HG02852 (cell line): ENCODE data around the gene ZNF841.
"Not testable (repeated sequence)": the region's sequence is repeated elsewhere in the genome, so short reads cannot be mapped to it uniquely, and the experiment has no call there.

ENCODE experiments used
- ATAC-seq: cut with Tn5 transposase; IDR thresholded peaks from one replicate; pipeline ENCODE4 v1.9.1; 2021; ENCODE audit warnings: mild to moderate bottlenecking, moderate library complexity; ENCODE audit not compliant: unreplicated experiment

The ZNF841 gene

DNA sequence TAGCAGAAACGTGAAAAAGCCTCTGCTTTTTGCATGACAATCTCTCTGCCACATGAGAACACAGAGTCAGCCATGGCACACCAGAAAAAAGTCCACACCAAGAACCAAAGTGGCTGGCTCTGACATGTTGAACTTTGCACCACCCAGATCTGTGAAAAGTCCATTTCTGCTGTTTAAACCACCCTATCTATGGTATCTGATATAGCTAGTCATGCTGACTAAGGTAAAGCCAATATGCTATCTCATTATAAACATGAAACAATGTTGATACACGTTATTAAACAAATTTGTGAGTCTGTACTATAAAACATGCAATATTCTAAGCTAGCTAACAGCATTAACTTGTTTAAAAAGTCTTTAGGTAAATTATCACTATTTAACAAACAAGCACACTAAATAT, 25.9 kb downstream of the ZNF841 start:
- ATAC-seq, result no peak

DNA sequence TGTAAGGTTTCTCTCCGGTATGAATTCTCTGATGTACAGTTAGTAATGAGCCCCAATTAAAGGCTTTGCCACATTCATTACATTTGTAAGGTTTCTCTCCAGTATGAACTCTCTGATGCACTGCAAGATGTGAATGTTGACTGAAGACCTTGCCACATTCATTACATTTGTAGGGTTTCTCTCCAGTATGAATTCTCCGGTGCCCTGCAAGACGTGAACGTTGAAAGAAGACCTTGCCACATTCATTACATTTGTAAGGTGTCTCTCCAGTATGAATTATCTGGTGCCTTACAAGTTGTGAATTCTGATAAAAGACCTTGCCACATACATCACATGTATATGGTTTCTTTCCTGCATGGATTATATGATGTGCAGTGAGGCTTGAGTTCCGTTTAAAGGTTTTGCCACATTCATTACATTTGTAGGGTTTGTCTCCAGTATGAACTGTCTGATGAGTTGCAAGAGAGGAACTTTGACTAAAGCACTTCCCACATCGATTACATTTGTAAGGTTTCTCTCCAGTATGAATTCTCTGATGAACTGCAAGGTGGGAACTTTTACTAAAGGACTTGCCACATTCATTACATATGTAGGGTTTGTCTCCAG, 29.2 kb downstream of the ZNF841 start:
- ATAC-seq, result no peak

DNA sequence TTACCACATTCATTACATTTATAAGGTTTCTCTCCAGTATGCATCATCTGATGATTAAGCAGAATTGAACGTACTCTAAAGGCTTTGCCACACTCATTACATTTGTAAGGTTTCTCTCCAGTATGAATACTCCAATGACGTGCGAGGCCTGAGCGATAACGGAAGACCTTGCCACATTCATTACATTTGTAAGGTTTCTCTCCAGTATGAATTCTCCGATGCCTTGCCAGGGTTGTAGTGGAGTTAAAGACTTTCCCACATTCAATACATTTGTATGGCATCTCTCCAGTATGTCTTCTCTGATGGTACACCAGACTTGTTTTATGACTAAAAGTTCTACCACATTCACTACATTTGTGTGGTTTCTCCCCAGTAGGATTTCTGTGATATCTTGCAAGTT, 30.2 kb downstream of the ZNF841 start:
- ATAC-seq, result no peak

DNA sequence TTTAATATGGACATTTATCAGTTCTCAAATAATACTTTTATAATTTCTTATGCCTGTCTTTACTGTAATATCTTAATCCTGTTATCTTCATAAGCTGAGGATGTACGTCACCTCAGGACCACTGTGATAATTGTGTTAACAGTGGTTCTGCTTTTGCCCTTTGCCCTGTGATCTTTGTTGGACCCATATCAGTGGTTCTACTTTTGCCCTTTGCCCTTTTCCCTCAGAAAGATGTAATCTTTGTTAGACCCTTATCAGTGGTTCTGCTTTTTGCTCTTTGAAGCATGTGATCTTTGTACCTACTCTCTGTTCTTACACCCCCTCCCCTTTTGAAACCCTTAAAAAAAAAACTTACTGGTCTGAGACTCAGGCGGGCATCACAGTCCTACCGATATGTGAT, 39.1 kb downstream of the ZNF841 start:
- ATAC-seq, result not testable (repeated sequence)

DNA sequence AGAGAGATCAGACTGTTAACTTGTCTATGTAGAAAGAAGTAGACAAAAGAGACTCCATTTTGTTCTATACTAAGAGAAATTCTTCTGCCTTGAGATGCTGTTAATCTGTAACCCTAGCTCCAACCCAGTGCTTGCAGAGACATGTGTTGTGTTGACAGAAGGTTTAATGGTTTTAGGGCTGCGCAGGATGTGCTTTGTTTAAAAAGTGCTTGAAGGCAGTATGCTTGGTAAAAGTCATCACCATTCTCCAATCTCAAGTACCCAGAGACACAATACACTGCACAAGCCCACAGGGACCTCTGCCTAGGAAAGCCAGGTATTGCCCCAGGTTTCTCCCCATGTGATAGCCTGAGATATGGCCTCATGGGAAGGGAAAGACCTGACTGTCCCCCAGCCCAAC, 43.8 kb downstream of the ZNF841 start:
- not testable (repeated sequence) for ATAC-seq

DNA sequence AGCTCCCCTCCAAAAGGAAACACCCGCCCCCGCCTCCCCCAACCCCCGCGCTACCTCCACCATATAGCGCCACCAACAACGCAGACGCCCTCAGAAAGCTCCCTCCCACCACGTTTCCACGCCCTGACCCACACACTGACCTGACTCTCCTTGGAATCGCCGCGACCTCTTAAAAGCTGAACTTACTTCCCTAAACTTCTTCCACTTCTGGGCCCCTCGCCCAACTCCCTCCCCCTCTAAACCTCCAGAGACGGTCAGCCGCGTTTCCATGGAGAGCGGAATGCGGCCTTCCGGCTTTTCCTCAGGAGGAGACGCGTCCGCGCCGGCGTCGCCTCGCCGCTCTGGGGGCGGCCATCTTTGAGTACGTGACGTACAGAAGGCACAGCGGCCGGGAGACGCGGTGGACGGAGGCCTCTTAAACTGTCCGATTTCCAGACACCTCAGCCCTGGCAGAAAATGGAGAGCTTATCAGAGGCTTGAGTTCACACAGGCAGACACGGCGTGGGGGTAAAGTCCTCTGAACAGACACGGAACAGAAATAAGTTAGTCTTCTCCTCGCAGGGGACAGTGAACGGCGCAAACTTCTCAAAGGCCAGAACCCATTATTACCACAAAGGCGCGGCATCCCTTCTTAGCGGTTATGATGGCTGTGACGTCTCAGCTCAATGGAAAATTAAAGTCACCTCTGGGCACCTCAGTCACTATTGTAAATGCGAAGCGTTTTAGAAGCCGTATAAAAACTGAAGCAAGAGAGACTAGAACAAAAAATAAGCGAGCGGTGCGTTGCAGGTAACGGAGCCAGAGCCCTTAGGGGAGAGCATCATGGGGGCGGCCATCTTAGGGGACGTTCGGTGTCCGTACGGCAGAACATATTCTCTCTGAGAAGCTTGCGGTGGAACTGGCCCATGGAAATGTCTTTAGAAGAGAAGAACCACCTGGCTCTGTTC, 46.7 kb downstream of the ZNF841 start, which contains the start of gene ZNF432:
TSS of gene ZNF432 (minus strand) at position 284 of the 947 bp plus-strand sequence. CDS start 1,970 bp downstream, outside the sequence.
- ATAC-seq, result peak; percentile 85

DNA sequence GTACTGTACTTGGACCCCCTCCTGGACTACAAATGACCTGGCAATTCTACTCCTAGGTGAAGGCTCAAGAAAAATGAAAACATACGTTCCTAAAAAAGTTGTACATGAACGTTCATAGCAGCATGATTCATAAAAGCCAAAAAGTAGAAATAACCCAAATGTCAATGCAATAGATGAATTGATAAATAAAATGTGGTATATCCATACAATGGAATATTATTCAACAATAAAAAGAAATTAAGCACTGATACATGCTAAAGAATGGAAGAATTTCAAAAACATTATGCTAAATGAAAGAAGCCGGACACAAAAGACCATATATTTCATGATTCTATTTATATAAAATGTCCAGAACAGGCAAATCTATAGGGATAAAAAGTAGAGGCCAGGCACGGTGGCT, 56.4 kb downstream of the ZNF841 start:
- no peak for ATAC-seq

DNA sequence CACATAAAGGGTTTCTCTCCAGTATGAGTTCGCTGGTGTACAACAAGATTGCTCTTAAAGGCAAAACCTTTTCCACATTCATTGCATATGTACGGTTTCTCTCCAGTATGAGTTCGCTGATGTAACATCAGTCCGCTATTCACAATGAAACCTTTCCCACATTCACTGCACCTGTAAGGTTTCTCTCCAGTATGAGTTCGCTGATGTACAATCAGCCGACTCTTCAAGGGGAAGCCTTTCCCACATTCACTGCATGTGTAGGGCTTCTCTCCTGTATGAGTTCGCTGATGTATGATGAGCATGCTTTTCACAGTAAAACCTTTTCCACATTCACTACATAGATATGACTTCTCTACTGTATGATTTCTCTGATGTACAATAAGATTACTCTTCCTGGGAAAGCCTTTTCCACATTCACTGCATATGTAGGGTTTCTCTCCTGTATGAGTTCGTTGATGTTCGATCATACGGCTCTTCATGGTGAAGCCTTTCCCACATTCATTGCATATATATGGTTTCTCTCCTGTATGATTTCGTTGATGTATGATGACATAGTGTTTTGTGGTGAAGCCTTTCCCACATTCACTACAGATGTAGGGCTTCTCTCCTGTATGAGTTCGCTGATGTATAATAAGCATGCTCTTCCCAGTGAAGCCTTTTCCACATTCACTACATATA, 61.4 kb downstream of the ZNF841 start:
- no peak for ATAC-seq

DNA sequence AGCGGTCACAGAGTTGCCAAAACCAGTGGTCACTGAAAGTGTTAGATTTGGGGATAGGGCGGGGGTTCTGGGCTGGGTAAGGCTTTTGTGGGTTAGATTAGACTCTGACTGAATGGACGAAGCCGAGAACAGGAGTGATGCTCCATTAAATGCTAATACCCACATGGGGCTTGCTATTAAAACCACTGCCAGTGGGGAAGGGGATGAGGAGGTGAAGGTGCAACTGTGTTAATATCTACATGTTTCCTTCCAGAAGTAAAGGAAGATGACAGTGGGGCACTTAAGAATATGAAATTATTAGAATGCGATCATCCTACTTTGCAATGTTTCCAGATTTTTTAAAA, 66.8 kb downstream of the ZNF841 start:
- ATAC-seq, result peak; percentile 10

DNA sequence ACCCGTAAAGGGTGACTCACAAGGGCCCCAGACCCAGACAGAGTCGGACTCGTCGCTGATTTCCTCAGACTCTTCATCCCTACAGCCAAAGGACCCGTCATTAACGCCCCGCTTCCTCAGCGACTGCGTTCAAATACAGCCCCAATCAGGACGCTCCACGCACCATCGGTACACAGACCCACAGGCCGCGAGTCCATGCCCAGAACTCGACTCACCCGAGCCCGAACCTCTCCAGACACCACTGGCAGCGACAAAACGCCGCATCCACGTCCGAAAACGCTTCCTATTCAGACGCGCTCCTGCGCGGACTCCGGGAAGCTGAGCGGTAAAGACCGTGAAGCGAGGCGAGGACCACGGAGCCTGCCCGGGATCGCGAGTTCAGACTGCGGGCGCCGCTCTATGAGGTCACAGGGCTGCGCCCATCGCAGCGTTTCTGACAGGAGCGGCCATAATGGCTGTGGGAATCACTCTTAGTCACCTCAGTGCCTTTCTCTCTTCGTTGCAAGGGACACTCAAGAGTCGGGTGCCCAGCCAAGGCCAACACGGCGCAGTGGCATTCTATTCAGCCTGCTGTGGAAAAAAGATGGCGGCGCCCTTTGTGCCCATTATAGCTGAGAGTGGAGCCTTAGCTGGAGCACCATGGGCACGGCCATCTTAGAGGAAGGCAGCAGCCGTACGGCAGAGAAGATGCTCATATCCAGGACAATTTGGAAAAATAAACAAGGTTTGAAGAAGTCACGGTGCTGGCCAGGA, 67.4 kb downstream of the ZNF841 start, which contains the start of gene ZNF614:
TSS of gene ZNF614 (minus strand) at position 353 of the 753 bp plus-strand sequence. CDS start 2,634 bp downstream, outside the sequence.
- ATAC-seq, result peak; percentile 79

DNA sequence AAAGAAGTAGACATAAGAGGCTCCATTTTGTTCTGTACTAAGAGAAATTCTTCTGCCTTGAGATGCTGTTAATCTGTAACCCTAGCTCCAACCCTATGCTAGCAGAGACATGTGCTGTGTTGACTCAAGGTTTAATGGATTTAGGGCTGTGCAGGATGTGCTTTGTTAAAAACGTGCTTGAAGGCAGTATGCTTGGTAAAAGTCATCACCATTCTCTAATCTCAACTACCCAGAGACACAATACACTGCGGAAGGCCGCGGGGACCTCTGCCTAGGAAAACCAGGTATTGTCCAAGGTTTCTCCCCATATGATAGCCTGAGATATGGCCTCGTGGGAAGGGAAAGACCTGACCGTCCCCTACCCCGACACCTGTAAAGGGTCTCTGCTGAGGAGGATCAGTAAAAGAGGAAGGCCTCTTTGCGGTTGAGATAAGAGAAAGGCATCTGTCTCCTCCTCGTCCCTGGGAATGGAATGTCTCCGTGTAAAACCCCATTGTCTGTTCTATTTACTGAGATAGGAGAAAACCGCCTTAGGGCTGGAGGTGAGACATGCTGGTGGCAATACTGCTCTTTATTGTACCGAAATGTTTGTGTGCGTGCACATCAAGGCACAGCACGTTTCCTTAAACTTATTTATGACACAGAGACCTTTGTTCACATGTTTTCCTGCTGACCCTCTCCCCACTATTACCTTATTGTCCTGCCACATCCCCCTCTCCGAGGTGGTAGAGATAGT, 69.1 kb downstream of the ZNF841 start:
- not testable (repeated sequence) for ATAC-seq

DNA sequence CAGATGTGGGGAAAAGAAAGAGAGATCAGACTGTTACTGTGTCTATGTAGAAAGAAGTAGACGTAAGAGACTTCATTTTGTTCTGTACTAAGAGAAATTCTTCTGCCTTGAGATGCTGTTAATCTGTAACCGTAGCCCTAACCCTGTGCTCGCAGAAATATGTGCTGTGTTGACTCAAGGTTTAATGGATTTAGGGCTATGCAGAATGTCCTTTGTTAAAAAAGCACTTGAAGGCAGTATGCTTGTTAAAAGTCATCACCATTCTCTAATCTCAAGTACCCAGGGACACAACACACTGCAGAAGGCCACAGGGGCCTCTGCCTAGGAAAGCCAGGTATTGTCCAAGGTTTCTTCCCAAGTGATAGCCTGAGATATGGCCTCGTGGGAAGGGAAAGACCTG, 71.1 kb downstream of the ZNF841 start:
- not testable (repeated sequence) for ATAC-seq

DNA sequence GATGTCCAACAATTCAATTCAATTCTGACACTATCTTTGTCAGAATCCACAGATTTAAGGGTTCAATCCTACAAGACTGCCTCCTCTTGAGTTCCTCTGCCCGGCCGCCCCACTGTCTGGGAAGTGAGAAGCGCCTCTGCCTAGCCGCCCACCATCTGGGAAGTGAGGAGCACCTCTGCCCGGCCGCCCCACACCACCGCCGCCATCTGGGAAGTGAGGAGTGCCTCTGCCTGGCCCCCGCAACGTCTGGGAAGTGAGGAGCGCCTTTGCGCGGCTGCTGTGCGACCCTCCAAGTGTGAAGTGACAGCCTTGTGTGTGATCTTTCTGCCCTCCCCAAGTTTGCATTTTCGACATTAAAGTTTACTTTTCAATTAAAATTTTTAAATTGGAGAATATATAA, 73.4 kb downstream of the ZNF841 start:
- ATAC-seq, result no peak

DNA sequence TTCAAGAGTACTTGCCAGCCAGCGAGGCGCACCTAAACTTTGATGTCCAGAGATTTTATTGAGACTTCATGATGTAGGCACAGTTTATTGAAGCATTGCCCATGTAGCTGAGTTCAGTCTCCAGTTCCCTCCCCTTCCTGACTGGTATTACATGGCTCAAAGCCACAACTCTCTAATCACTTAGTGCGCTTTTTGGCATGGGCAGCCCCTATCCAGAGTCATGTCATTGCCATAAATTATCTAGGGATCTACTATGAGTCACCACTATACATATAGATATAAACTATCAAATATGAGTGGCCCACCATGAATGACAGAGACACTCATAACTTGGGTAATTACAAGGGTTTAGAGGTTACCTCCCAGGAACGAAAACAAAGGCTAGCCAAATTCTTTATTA, 75.1 kb downstream of the ZNF841 start:
- ATAC-seq, result no peak
